Measurements from ENCODE around the gene OTULIN. TPM values are rescaled to one million over a fixed set of nuclear protein-coding genes. Genes with fewer than 3 reads are reported as not detected.
A peak's percentile ranks its signal among the peaks of the same experiment; 100 is the strongest.

Gene OTULIN
- total RNA-seq, 1 donor from 2014 or later: 28.1 TPM

DNA sequence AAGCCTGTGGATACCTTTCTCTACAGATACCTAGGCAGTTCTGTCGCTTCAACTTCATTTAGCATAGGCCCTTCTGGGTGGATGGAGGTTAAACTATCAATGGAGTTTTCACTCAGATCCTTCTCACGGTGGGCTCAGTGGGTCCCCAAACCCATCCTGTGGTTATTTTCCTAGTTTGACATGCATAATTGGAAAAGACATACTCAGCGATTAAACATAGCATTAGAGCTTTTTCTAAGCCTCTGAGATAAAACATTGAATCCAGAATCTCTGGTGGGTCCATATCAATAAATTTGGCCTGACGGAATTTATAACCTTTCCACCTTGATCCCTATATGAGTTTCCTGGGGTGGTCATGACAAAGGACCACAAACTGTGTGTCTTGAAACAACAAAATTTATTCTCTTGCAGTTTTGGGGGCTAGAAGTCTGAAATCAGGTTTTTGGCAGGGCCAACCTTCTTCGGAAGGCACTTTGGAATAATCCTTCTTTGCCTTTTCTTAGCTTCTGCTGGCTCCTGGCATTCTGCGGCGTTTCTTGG, 1.7 kb upstream of the OTULIN start:
- peaks cover 30% of the 10 kb centered on the region for H3K79me2 ChIP-seq (ENCODE audit: insufficient read depth, low read length)
- H2AFZ ChIP-seq (ENCODE audit: low read depth, low read length): no peak overlapping the region
- no peak overlapping the region for H3K9ac ChIP-seq (ENCODE audit: low read length)
- Mint-ChIP-seq H3K36me3 (ENCODE audit: low read depth, unreplicated experiment) (no peaks in the 10 kb centered on the region), H3K27ac (ENCODE audit: unreplicated experiment) (no peak overlapping the region), H3K4me3 (ENCODE audit: unreplicated experiment) (peak overlapping the region; percentile 97), H3K9me3 (ENCODE audit: unreplicated experiment) (no peaks in the 10 kb centered on the region), H3K4me1 (ENCODE audit: low read depth, unreplicated experiment) (peaks cover 16% of the 10 kb centered on the region), H3K27me3 (ENCODE audit: low read depth, unreplicated experiment) (no peaks in the 10 kb centered on the region)
- H3K9me3 ChIP-seq (ENCODE audit: insufficient read depth, low read depth, low read length): no peaks in the 10 kb centered on the region
- TF ChIP-seq EZH2 (IDR thresholded peaks at IDR 0.05; ENCODE audit: insufficient read depth, low read length): no peak
- TF ChIP-seq, protein P1, sequence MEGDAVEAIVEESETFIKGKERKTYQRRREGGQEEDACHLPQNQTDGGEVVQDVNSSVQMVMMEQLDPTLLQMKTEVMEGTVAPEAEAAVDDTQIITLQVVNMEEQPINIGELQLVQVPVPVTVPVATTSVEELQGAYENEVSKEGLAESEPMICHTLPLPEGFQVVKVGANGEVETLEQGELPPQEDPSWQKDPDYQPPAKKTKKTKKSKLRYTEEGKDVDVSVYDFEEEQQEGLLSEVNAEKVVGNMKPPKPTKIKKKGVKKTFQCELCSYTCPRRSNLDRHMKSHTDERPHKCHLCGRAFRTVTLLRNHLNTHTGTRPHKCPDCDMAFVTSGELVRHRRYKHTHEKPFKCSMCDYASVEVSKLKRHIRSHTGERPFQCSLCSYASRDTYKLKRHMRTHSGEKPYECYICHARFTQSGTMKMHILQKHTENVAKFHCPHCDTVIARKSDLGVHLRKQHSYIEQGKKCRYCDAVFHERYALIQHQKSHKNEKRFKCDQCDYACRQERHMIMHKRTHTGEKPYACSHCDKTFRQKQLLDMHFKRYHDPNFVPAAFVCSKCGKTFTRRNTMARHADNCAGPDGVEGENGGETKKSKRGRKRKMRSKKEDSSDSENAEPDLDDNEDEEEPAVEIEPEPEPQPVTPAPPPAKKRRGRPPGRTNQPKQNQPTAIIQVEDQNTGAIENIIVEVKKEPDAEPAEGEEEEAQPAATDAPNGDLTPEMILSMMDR (IDR thresholded peaks at IDR 0.05; ENCODE audit: insufficient read depth, low read depth, low read length): no peak
- no peak overlapping the region for H3K4me3 ChIP-seq (ENCODE audit: insufficient read depth, low read depth, low read length)
- peaks cover 22% of the 10 kb centered on the region for H3K4me1 ChIP-seq (ENCODE audit: insufficient read depth, low read length)
- DNase-seq (ENCODE audit: low read depth) (no peak), FAIRE-seq (no peak)
- H3K27ac ChIP-seq (ENCODE audit: low read depth, low read length): no peak overlapping the region
- peaks cover 29% of the 10 kb centered on the region for H4K20me1 ChIP-seq (ENCODE audit: insufficient read depth, low read length)
- H3K4me2 ChIP-seq (ENCODE audit: low read length): peak overlapping the region; percentile 86
- no peaks in the 10 kb centered on the region for H3K36me3 ChIP-seq (ENCODE audit: insufficient read depth, low read length)
- H3K27me3 ChIP-seq (ENCODE audit: insufficient read depth, low read length): no peaks in the 10 kb centered on the region

DNA sequence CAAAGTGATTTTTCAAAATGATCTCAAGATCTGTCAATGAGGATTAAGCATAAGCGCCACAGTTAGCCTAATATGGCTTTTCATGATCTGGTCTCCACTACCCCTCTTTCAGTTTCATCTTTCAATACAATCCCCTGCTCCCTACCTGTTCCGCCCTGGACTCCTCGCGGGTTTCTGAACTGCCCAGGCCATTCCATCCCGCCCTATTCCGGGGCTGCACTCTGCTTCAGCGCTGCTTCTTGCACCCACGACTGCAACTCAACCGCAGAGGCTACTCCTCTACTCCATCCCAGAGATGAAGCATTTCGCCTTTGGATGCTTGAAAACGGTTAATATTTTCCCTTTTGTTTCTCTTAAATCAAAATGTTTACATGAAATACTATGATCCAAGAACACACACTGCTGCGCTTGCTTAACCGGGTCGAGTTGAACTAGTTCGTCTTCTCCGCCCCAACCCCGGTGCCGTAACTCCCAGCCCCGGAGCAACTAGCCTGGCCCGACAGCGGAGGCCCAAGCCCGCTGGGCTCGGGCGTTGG, 716 bp upstream of the OTULIN start:
- Histone ChIP-seq H2AFZ (ENCODE audit: low read depth, low read length) (peak overlapping the region; percentile 91), H3K9me3 (ENCODE audit: insufficient read depth, low read depth, low read length) (no peaks in the 10 kb centered on the region), H3K36me3 (ENCODE audit: insufficient read depth, low read length) (no peaks in the 10 kb centered on the region), H3K79me2 (ENCODE audit: insufficient read depth, low read length) (peaks cover 40% of the 10 kb centered on the region), H3K4me3 (ENCODE audit: insufficient read depth, low read depth, low read length) (peak overlapping the region; percentile 66), H3K27me3 (ENCODE audit: insufficient read depth, low read length) (no peaks in the 10 kb centered on the region), H3K27ac (ENCODE audit: low read depth, low read length) (peak overlapping the region; percentile 63), H3K4me1 (ENCODE audit: insufficient read depth, low read length) (peaks cover 22% of the 10 kb centered on the region), H3K9ac (ENCODE audit: low read length) (peak overlapping the region; percentile 83), H4K20me1 (ENCODE audit: insufficient read depth, low read length) (peaks cover 39% of the 10 kb centered on the region), H3K4me2 (ENCODE audit: low read length) (peak overlapping the region; percentile 86)
- Mint-ChIP-seq H3K4me1 (ENCODE audit: low read depth, unreplicated experiment) (peaks cover 18% of the 10 kb centered on the region), H3K36me3 (ENCODE audit: low read depth, unreplicated experiment) (no peaks in the 10 kb centered on the region), H3K27me3 (ENCODE audit: low read depth, unreplicated experiment) (no peaks in the 10 kb centered on the region), H3K4me3 (ENCODE audit: unreplicated experiment) (peak overlapping the region; percentile 97), H3K9me3 (ENCODE audit: unreplicated experiment) (no peaks in the 10 kb centered on the region), H3K27ac (ENCODE audit: unreplicated experiment) (peak overlapping the region; percentile 79)
- TF ChIP-seq EZH2 (IDR thresholded peaks at IDR 0.05; ENCODE audit: insufficient read depth, low read length): no peak
- TF ChIP-seq, protein P1 (IDR thresholded peaks at IDR 0.05; ENCODE audit: insufficient read depth, low read depth, low read length): no peak
- no peak for DNase-seq (ENCODE audit: low read depth)
- no peak for FAIRE-seq

All from astrocyte (in vitro differentiated cells and primary cell).